PC-9 (cell line): Measurements from ENCODE around the gene A4GALT.

Experiments used
- CTCF ChIP-seq: fragments of 200-600 bp; sonication (generic); conservative IDR thresholded peaks from 2 replicates; pipeline ENCODE4 v1.6.1; 2017; ENCODE audit warnings: mixed run types, antibody characterized with exemption, mild to moderate bottlenecking, moderate library complexity
- EZH2 ChIP-seq: fragments of 200-600 bp; sonication (generic); IDR thresholded peaks from 2 replicates; pipeline ENCODE4 v1.8.0; 2017; ENCODE audit warnings: antibody characterized with exemption, low read depth

DNA sequence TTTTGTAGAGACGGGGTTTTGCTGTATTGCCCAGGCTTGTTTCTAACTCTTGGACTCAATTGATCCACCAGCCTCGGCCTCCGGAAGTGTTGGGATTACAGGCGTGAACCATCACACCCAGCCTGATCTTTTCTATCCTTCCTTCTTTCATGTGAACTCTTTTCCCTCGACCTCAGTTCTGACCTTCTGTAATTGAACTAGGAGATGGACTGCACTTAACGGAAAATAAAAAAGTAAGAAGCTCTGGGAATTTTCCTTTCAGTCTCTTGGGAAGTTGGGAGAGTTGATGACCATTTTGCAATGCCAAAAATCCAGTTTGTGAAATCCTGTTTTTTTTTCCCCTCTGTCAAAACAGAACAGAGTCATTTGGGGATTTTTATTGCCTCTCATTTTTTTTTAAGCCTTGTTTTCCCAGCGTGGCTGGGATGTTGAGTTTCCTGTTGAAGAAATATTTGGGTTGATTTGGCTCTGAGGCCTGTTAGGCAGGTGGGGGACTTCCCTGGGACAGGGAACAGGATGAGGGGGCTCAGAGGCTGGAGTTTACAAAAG, 44.5 kb downstream of the A4GALT start:
- TF ChIP-seq CTCF (no peak), EZH2 (no peak)
